Hepatocyte (in vitro differentiated cells): ENCODE results near the gene HOXC6. TPM values are rescaled to one million over a fixed set of nuclear protein-coding genes. Genes with fewer than 3 reads are reported as not detected.
A peak's percentile ranks its signal among the peaks of the same experiment; 100 is the strongest.

Experiments
- DNase-seq: peaks from one replicate; pipeline ENCODE4 v3.0.0-alpha.2; 2016; ENCODE audit warnings: low spot score
- H2AFZ ChIP-seq: fragments of 200-600 bp; sonication (generic); 2 replicates; pipeline ENCODE4 v1.6.0; 2016; ENCODE audit warnings: antibody characterized with exemption, mild to moderate bottlenecking
- H3K27ac ChIP-seq: fragments of 200-600 bp; sonication (generic); 2 replicates; pipeline ENCODE4 v1.5.1; 2016; ENCODE audit warnings: mild to moderate bottlenecking
- H3K27me3 ChIP-seq: fragments of 200-600 bp; sonication (generic); 2 replicates; pipeline ENCODE4 v1.6.1; 2016
- H3K36me3 ChIP-seq: fragments of 200-600 bp; sonication (generic); replicated peaks from 2 replicates; pipeline ENCODE4 v1.5.1; 2016; ENCODE audit warnings: low read depth; ENCODE audit not compliant: insufficient read depth
- H3K4me1 ChIP-seq: fragments of 200-600 bp; sonication (generic); 2 replicates; pipeline ENCODE4 v1.5.1; 2016; ENCODE audit warnings: mild to moderate bottlenecking, moderate library complexity; ENCODE audit not compliant: insufficient read depth
- H3K4me2 ChIP-seq: fragments of 200-600 bp; sonication (generic); 2 replicates; pipeline ENCODE4 v1.6.0; 2016
- H3K4me3 ChIP-seq: fragments of 200-600 bp; sonication (generic); 2 replicates; pipeline ENCODE4 v1.5.1; 2016; ENCODE audit warnings: mild to moderate bottlenecking
- H3K79me2 ChIP-seq: fragments of 200-600 bp; sonication (generic); 2 replicates; pipeline ENCODE4 v1.6.0; 2017; ENCODE audit warnings: mild to moderate bottlenecking
- H3K9me2 ChIP-seq: fragments of 200-600 bp; sonication (generic); replicated peaks from 2 replicates; pipeline ENCODE4 v1.6.0; 2017; ENCODE audit warnings: mild to moderate bottlenecking; ENCODE audit not compliant: insufficient read depth
- H3K9me3 ChIP-seq: fragments of 200-600 bp; sonication (generic); 2 replicates; pipeline ENCODE4 v1.5.1; 2016; ENCODE audit warnings: low read depth, mild to moderate bottlenecking
- H4K20me1 ChIP-seq: fragments of 200-600 bp; sonication (generic); 2 replicates; pipeline ENCODE4 v1.6.0; 2016; ENCODE audit warnings: mild to moderate bottlenecking; ENCODE audit not compliant: insufficient read depth, poor library complexity, severe bottlenecking
- CTCF ChIP-seq: fragments of 200-600 bp; sonication (generic); IDR thresholded peaks from 2 replicates; pipeline ENCODE4 v1.5.1; 2016; ENCODE audit warnings: antibody characterized with exemption, mild to moderate bottlenecking; ENCODE audit not compliant: poor library complexity
- EZH2 ChIP-seq: fragments of 200-600 bp; sonication (generic); IDR thresholded peaks from 2 replicates; pipeline ENCODE4 v1.6.1; 2016; ENCODE audit warnings: antibody characterized with exemption, mild to moderate bottlenecking, borderline replicate concordance
- EZH2phosphoT487 ChIP-seq: fragments of 200-600 bp; sonication (generic); IDR thresholded peaks from one replicate; pipeline ENCODE4 v1.6.1; 2018; ENCODE audit warnings: antibody characterized with exemption, mild to moderate bottlenecking, low read depth, moderate library complexity; ENCODE audit not compliant: unreplicated experiment, severe bottlenecking
- WGBS: methylation state at CpG from one replicate; pipeline ENCODE4 v1.1.6; 2016; ENCODE audit warnings: low lambda C conversion rate; ENCODE audit errors: missing lambda C conversion rate; 5-methylcytosine and 5-hydroxymethylcytosine counted together
- polyA plus RNA-seq: library from polyadenylated mRNA; unstranded; fragments of >200 nt; fragmentation: Nextera tagmentation; extraction: Ambion mirVana; gene quantifications from 2 replicates; pipeline ENCODE4 v1.2.1, GENCODE V29; 2016
- total RNA-seq: library from RNA; depleted of rRNA; stranded (reverse); fragments of >200 nt; gene quantifications from 2 replicates; pipeline ENCODE4 v1.2.3, GENCODE V29; 2014

Gene HOXC6
- total and polyA plus RNA-seq, 2 experiments from 2014 or later: 4.5 to 11.1 TPM

DNA sequence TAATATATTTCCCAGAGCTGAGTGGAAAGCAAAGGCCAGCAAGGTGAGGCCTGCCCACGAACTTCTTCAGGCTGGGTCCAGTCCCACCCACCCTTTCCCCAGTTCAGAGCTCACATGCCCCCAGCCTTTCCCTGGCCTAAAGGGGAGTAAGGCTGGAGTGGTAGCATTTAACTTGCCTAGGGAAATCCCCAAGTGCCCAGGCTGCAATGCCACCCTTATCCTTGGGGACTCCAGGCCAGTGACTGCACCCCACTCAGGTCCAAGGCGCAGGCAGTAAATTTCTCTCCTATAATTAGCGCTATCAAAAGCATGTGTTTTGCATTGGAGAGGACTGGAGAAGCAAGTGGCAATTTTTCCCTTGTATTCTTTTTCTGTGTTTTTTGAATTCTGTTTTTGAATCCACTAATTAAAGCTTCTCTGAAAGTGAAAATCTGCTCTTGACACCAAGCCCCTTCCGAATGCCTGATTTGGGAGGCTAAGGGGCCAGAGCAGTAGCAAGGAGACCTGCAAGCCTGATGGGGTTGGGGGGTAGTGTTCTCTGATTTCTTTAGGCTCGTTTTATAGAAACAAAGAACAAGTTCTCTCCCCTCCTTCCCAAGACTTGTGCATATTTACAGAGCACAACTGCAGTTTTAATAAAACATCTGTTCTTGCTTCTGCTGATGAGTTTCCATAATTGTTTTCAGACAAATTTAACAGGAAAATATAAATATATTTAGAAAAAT is 3.5 kb upstream of the HOXC6 start:
- Histone ChIP-seq H3K27ac (no peak overlapping the region), H3K36me3 (no peaks in the 10 kb centered on the region), H3K9me2 (no peaks in the 10 kb centered on the region), H4K20me1 (no peaks in the 10 kb centered on the region), H3K4me1 (peaks cover 29% of the 10 kb centered on the region), H3K79me2 (peaks cover 59% of the 10 kb centered on the region), H3K9me3 (no peaks in the 10 kb centered on the region), H3K27me3 (peaks cover 94% of the 10 kb centered on the region), H3K4me3 (no peak overlapping the region), H2AFZ (no peak overlapping the region), H3K4me2 (peak overlapping the region; percentile 70)
- WGBS: 39% methylated on average over 5 of the region's 5 CpGs
- TF ChIP-seq EZH2: no peak
- no peak for TF ChIP-seq CTCF
- TF ChIP-seq EZH2phosphoT487: no peak
- DNase-seq: no peak

- TF ChIP-seq EZH2phosphoT487 (no peak), EZH2 (no peak), CTCF (no peak)
- no peaks in the 10 kb centered on the region for H4K20me1 ChIP-seq
- peaks cover 53% of the 10 kb centered on the region for H3K79me2 ChIP-seq
- 11% methylated on average over 7 of the region's 7 CpGs for WGBS
- peaks cover 35% of the 10 kb centered on the region for H3K4me1 ChIP-seq
- no peak overlapping the region for H2AFZ ChIP-seq
- no peaks in the 10 kb centered on the region for H3K9me3 ChIP-seq
- H3K4me2 ChIP-seq: peak overlapping the region; percentile 60
- H3K36me3 ChIP-seq: no peaks in the 10 kb centered on the region
- no peak for DNase-seq
- peak overlapping the region; percentile 47 for H3K27ac ChIP-seq
- peaks cover 94% of the 10 kb centered on the region for H3K27me3 ChIP-seq
- H3K9me2 ChIP-seq: no peaks in the 10 kb centered on the region
- no peak overlapping the region for H3K4me3 ChIP-seq
Measured at GRCh38 chr12:54025499-54026405, 2.5 kb upstream of the HOXC6 start.

- Histone ChIP-seq H3K4me2 (peak overlapping the region; percentile 60), H3K79me2 (peaks cover 45% of the 10 kb centered on the region)
- 18% methylated on average over 21 of the region's 22 CpGs for WGBS
Measured at GRCh38 chr12:54026640-54027441, 1.4 kb upstream of the HOXC6 start.

More at GRCh38 chr12:54026640-54027441, 1.4 kb upstream of the HOXC6 start:
- Histone ChIP-seq H2AFZ (no peak overlapping the region), H3K9me2 (no peaks in the 10 kb centered on the region), H3K4me3 (no peak overlapping the region), H3K9me3 (no peaks in the 10 kb centered on the region), H3K4me1 (peaks cover 39% of the 10 kb centered on the region), H3K27me3 (peaks cover 93% of the 10 kb centered on the region), H3K27ac (peak overlapping the region; percentile 47), H3K36me3 (no peaks in the 10 kb centered on the region), H4K20me1 (no peaks in the 10 kb centered on the region)
- DNase-seq: no peak
- TF ChIP-seq EZH2 (peak; percentile 51), EZH2phosphoT487 (no peak)
